Central memory CD8-positive, alpha-beta T cell (primary cell): ENCODE measurements around the gene EPHA8.
A peak's percentile ranks its signal among the peaks of the same experiment; 100 is the strongest.

Experiments used
- ATAC-seq: fragments of 150-1000 bp; cut with Tn5 transposase; replicated peaks from 2 replicates; pipeline ENCODE4 v1.10.0; 2022; ENCODE audit warnings: mild to moderate bottlenecking, moderate FRiP score, moderate number of reproducible peaks; ENCODE audit not compliant: poor library complexity, severe bottlenecking; ENCODE audit errors: extremely low read depth
- DNase-seq, 2 donors: peaks; one replicate each; pipeline ENCODE4 v3.0.0; 2021; ENCODE audit warnings: low spot score in 2 of 2
- H3K27ac Mint-ChIP-seq: one replicate; pipeline ENCODE4 v1.8.0; 2022; ENCODE audit warnings: low read depth, mild to moderate bottlenecking, moderate library complexity, mixed read lengths
- H3K27me3 Mint-ChIP-seq: one replicate; pipeline ENCODE4 v1.8.0; 2022; ENCODE audit warnings: mixed read lengths
- H3K36me3 Mint-ChIP-seq: one replicate; pipeline ENCODE4 v1.8.0; 2022; ENCODE audit warnings: mild to moderate bottlenecking, moderate library complexity, mixed read lengths; ENCODE audit not compliant: insufficient read depth
- H3K4me1 Mint-ChIP-seq: one replicate; pipeline ENCODE4 v1.8.0; 2022; ENCODE audit warnings: mixed read lengths
- H3K4me3 Mint-ChIP-seq: one replicate; pipeline ENCODE4 v1.8.0; 2022; ENCODE audit warnings: mild to moderate bottlenecking, moderate library complexity, mixed read lengths
- H3K9me3 Mint-ChIP-seq: one replicate; pipeline ENCODE4 v1.8.0; 2022; ENCODE audit warnings: mixed read lengths

The EPHA8 gene

GRCh38 chr1:22641906-22642636, 78.8 kb downstream of the EPHA8 start:
- Mint-ChIP-seq H3K27ac (no peak overlapping the region), H3K9me3 (no peaks in the 10 kb centered on the region), H3K36me3 (no peaks in the 10 kb centered on the region), H3K4me3 (no peak overlapping the region), H3K4me1 (no peaks in the 10 kb centered on the region), H3K27me3 (peaks cover 42% of the 10 kb centered on the region)
- DNase-seq, result peak; percentile 43 to 50
- peak; percentile 54 for ATAC-seq

- DNase-seq (no peak), ATAC-seq (no peak)
- H3K36me3 Mint-ChIP-seq, result no peaks in the 10 kb centered on the region
Observed at GRCh38 chr1:22643381-22643780, 80.1 kb downstream of the EPHA8 start, which contains the start of gene C1QC. Gene C1QC, plus strand, starts transcription at chr1:22643633. Its CDS starts 391 bp downstream, at chr1:22644024.

GRCh38 chr1:22643928-22644327, 80.6 kb downstream of the EPHA8 start:
- H3K27ac Mint-ChIP-seq, result no peak overlapping the region
- H3K9me3 Mint-ChIP-seq, result no peaks in the 10 kb centered on the region
- H3K36me3 Mint-ChIP-seq, result no peaks in the 10 kb centered on the region
- DNase-seq, result no peak
- no peak for ATAC-seq
- H3K27me3 Mint-ChIP-seq, result peaks cover 43% of the 10 kb centered on the region
- H3K4me3 Mint-ChIP-seq, result no peak overlapping the region
- no peaks in the 10 kb centered on the region for H3K4me1 Mint-ChIP-seq

More at GRCh38 chr1:22643381-22643780, 80.1 kb downstream of the EPHA8 start, which contains the start of gene C1QC:
- Mint-ChIP-seq H3K4me1 (no peaks in the 10 kb centered on the region), H3K27me3 (peaks cover 41% of the 10 kb centered on the region), H3K4me3 (no peak within 1 kb of the TSS), H3K27ac (no peak within 1 kb of the TSS), H3K9me3 (no peaks in the 10 kb centered on the region)

GRCh38 chr1:22645931-22646330, 82.6 kb downstream of the EPHA8 start:
- H3K27me3 Mint-ChIP-seq, result peaks cover 49% of the 10 kb centered on the region

GRCh38 chr1:22646384-22646783, 83.1 kb downstream of the EPHA8 start:
- H3K27ac Mint-ChIP-seq, result no peak overlapping the region
- peaks cover 53% of the 10 kb centered on the region for H3K27me3 Mint-ChIP-seq

More at GRCh38 chr1:22645931-22646330, 82.6 kb downstream of the EPHA8 start:
- Mint-ChIP-seq H3K36me3 (no peaks in the 10 kb centered on the region), H3K27ac (no peak overlapping the region), H3K4me3 (no peak overlapping the region), H3K9me3 (no peaks in the 10 kb centered on the region), H3K4me1 (no peaks in the 10 kb centered on the region)
- ATAC-seq (no peak), DNase-seq (no peak)

GRCh38 chr1:22650089-22650693, 86.9 kb downstream of the EPHA8 start:
- Mint-ChIP-seq H3K27ac (no peak overlapping the region), H3K36me3 (peaks cover 1% of the 10 kb centered on the region)
- no peak for ATAC-seq

More at GRCh38 chr1:22646384-22646783, 83.1 kb downstream of the EPHA8 start:
- no peak overlapping the region for H3K4me3 Mint-ChIP-seq
- DNase-seq (no peak), ATAC-seq (no peak)
- H3K4me1 Mint-ChIP-seq, result no peaks in the 10 kb centered on the region
- H3K36me3 Mint-ChIP-seq, result no peaks in the 10 kb centered on the region
- no peaks in the 10 kb centered on the region for H3K9me3 Mint-ChIP-seq

GRCh38 chr1:22651941-22652856, 88.9 kb downstream of the EPHA8 start:
- no peak overlapping the region for H3K4me3 Mint-ChIP-seq
- H3K27me3 Mint-ChIP-seq, result peaks cover 43% of the 10 kb centered on the region

More at GRCh38 chr1:22650089-22650693, 86.9 kb downstream of the EPHA8 start:
- Mint-ChIP-seq H3K4me1 (no peaks in the 10 kb centered on the region), H3K4me3 (no peak overlapping the region), H3K27me3 (peaks cover 53% of the 10 kb centered on the region), H3K9me3 (no peaks in the 10 kb centered on the region)
- no peak for DNase-seq

GRCh38 chr1:22652881-22653316, 89.6 kb downstream of the EPHA8 start, which contains the start of gene C1QB:
Gene C1QB, plus strand, starts transcription at chr1:22653236. Its CDS starts 6,227 bp downstream, at chr1:22659463.
- H3K27ac Mint-ChIP-seq, result no peak within 1 kb of the TSS
- H3K9me3 Mint-ChIP-seq, result no peaks in the 10 kb centered on the region
- no peak within 1 kb of the TSS for H3K4me3 Mint-ChIP-seq
- no peaks in the 10 kb centered on the region for H3K4me1 Mint-ChIP-seq
- ATAC-seq (no peak), DNase-seq (no peak)
- H3K36me3 Mint-ChIP-seq, result peaks cover 1% of the 10 kb centered on the region
- peaks cover 40% of the 10 kb centered on the region for H3K27me3 Mint-ChIP-seq

More at GRCh38 chr1:22651941-22652856, 88.9 kb downstream of the EPHA8 start:
- H3K9me3 Mint-ChIP-seq, result no peaks in the 10 kb centered on the region
- H3K27ac Mint-ChIP-seq, result no peak overlapping the region
- DNase-seq (no peak), ATAC-seq (no peak)
- H3K4me1 Mint-ChIP-seq, result no peaks in the 10 kb centered on the region
- H3K36me3 Mint-ChIP-seq, result peaks cover 1% of the 10 kb centered on the region
